ENCODE measurements around the gene KDM5B. TPM values are rescaled to one million over a fixed set of nuclear protein-coding genes. Genes with fewer than 3 reads are reported as not detected.

The KDM5B gene
- total RNA-seq, 2 donors from 2014 or later: 48.2 to 110 TPM

GRCh38 chr1:202852163-202852904 lies 44.1 kb upstream of the KDM5B start:
- no peaks in the 10 kb centered on the region for H3K9me3 ChIP-seq
- intact Hi-C loops (cut with DNase I): no loop called here
- no peak for DNase-seq (ENCODE audit: low spot score)

GRCh38 chr1:202850593-202851362 lies 42.6 kb upstream of the KDM5B start:
- DNase-seq (ENCODE audit: low spot score): no peak
- TF ChIP-seq POLR2A (IDR thresholded peaks at IDR 0.05) (no peak), CTCF (IDR thresholded peaks at IDR 0.05) (no peak), POLR2AphosphoS5 (IDR thresholded peaks at IDR 0.05) (no peak)
- Histone ChIP-seq H3K4me1 (replicated peaks) (no peaks in the 10 kb centered on the region), H3K27ac (no peak overlapping the region), H3K4me3 (no peak overlapping the region), H3K36me3 (no peaks in the 10 kb centered on the region), H3K9me3 (no peaks in the 10 kb centered on the region), H3K27me3 (replicated peaks; ENCODE audit: insufficient read depth) (no peaks in the 10 kb centered on the region)
- WGBS: 92% methylated on average over 7 of the region's 7 CpGs
- intact Hi-C loops (cut with DNase I): no loop called here

More at GRCh38 chr1:202852163-202852904, 44.1 kb upstream of the KDM5B start:
- Histone ChIP-seq H3K27ac (no peak overlapping the region), H3K36me3 (no peaks in the 10 kb centered on the region), H3K27me3 (replicated peaks; ENCODE audit: insufficient read depth) (no peaks in the 10 kb centered on the region), H3K4me3 (no peak overlapping the region), H3K4me1 (replicated peaks) (no peaks in the 10 kb centered on the region)
- WGBS: 59% methylated on average over 14 of the region's 15 CpGs
- TF ChIP-seq POLR2AphosphoS5 (IDR thresholded peaks at IDR 0.05) (no peak), CTCF (IDR thresholded peaks at IDR 0.05) (peak in 2 of 4 experiments; percentile 21 to 54)

- H3K4me3 ChIP-seq: no peak overlapping the region
- intact Hi-C loops (cut with DNase I): no loop called here
- no peak for DNase-seq (ENCODE audit: low spot score)
- H3K27ac ChIP-seq: no peak overlapping the region
- TF ChIP-seq CTCF (IDR thresholded peaks at IDR 0.05): no peak
- no peak for TF ChIP-seq POLR2AphosphoS5 (IDR thresholded peaks at IDR 0.05)
- no peak for TF ChIP-seq POLR2A (IDR thresholded peaks at IDR 0.05)
- H3K9me3 ChIP-seq: no peaks in the 10 kb centered on the region
- WGBS: 55% methylated on average over 2 of the region's 2 CpGs
- no peaks in the 10 kb centered on the region for H3K4me1 ChIP-seq (replicated peaks)
- H3K36me3 ChIP-seq: no peaks in the 10 kb centered on the region
- H3K27me3 ChIP-seq (replicated peaks; ENCODE audit: insufficient read depth): no peaks in the 10 kb centered on the region
These were observed 39.9 kb upstream of the KDM5B start for GRCh38 chr1:202848191-202848542.

- Histone ChIP-seq H3K4me3 (no peak overlapping the region), H3K36me3 (no peaks in the 10 kb centered on the region), H3K27ac (no peak overlapping the region), H3K4me1 (replicated peaks) (no peaks in the 10 kb centered on the region), H3K9me3 (no peaks in the 10 kb centered on the region), H3K27me3 (replicated peaks; ENCODE audit: insufficient read depth) (no peaks in the 10 kb centered on the region)
- 60% methylated on average over 6 of the region's 6 CpGs for WGBS
- intact Hi-C loops (cut with DNase I): no loop called here
- TF ChIP-seq POLR2A (IDR thresholded peaks at IDR 0.05): no peak
- no peak for TF ChIP-seq CTCF (IDR thresholded peaks at IDR 0.05)
- TF ChIP-seq POLR2AphosphoS5 (IDR thresholded peaks at IDR 0.05): no peak
- no peak for DNase-seq (ENCODE audit: low spot score)
These were observed 36.7 kb upstream of the KDM5B start for GRCh38 chr1:202844935-202845334.

Data from prostate gland (tissue), 2 donors.